ENCODE data around the gene CHST11.

Gene CHST11

DNA sequence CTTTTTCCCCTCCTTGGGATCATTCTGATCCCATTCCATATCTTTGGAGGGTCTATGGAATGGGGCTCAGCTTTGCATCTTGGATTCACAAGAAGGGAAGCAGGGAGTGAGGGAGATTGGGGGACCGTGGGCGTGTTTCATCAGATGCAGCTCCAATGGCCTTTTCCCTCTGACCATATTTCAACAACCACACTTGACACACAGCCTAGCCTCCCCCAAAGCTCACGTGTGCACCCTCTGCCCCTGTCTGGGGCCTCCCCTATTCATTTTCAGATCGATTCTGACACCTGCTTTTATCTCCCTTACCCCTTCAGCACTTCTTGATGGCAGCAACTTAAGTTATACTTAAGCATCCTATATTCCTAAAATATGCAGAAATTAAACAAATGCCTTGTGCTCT lies 126.6 kb downstream of the CHST11 start:
- no peak for DNase-seq (ENCODE audit: low spot score)

DNA sequence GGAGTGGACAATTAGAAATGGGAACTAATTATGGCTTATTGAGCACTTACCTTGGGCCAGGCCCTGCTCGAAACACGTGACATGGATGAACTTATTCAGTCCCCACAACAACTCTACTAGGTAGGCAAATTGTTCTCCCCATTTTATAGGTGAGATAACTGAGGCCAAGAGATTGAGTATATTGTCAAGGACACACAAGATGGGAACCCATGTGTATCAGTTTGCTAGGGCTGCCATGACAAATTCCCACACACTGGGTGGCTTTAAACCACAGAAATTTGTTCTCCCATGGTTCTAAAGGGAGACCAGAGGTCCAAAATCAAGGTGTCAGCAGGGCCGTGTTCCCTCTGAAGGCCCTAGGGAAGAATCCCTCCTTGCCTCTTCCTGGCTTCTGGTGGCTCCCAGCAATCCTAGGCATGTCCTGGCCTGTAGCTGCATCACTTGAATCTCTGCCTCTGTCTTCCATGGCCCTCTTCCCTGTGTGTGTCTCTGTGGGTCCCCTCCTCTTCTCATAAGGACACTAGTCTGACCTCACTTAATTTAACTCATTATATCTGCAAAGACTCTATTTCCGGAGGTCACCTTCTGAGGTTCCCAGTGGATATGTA lies 128.8 kb downstream of the CHST11 start:
- DNase-seq (ENCODE audit: low spot score), result no peak

- no peak for DNase-seq (ENCODE audit: low spot score)
Measured at GRCh38 chr12:104586351-104586919, 129.7 kb downstream of the CHST11 start.

- DNase-seq (ENCODE audit: low spot score), result peak; percentile 72
Measured at GRCh38 chr12:104588047-104588920, 131.5 kb downstream of the CHST11 start.

- DNase-seq (ENCODE audit: low spot score), result no peak
Measured at GRCh38 chr12:104588921-104589590, 132.3 kb downstream of the CHST11 start.

DNA sequence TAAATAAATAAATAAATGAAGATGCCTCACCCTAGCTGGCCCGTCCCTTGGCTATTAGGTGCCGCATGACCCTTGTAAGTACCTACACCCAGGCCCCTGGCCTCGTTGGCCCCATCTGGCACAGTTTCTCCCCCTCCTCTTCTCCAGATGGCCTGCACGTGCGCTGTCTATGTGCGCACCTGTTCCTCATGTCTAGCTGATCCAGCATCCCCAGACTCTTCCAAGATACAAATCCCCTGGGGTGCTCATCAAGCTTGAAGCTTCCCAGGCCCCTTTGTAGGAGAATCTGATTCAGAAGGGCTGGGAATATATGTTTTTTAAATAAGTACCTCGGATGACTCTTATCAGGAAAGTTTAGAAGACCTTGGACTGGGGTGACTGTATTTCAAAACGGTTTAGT lies 133.3 kb downstream of the CHST11 start:
- DNase-seq (ENCODE audit: low spot score), result no peak

- DNase-seq (ENCODE audit: low spot score), result no peak
Measured at GRCh38 chr12:104591257-104591885, 134.6 kb downstream of the CHST11 start.

DNA sequence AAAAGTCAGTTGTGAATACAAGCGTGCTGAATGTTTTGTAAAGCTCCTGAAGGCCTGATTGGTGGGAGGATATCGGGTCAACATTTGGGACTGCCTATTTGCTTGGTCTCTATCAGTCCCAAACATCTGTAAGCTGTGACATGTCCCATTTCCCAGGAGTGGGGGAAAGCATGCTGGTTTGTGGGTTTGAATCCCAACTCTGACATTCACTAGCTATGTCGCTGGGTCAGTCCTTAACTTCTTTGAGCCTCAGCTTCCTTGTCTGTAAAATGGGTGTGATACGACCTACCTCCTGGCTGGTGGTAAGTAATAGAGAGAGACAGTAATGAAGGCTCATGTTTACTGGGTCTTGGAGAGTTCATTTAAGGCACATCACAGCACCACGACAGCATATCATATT lies 136.7 kb downstream of the CHST11 start:
- no peak for DNase-seq (ENCODE audit: low spot score)

- no peak for DNase-seq (ENCODE audit: low spot score)
Measured at GRCh38 chr12:104596134-104596799, 139.5 kb downstream of the CHST11 start.

GRCh38 chr12:104596898-104597843 lies 140.4 kb downstream of the CHST11 start:
- DNase-seq (ENCODE audit: low spot score), result no peak

GRCh38 chr12:104598342-104599271 lies 141.9 kb downstream of the CHST11 start:
- no peak for DNase-seq (ENCODE audit: low spot score)

DNA sequence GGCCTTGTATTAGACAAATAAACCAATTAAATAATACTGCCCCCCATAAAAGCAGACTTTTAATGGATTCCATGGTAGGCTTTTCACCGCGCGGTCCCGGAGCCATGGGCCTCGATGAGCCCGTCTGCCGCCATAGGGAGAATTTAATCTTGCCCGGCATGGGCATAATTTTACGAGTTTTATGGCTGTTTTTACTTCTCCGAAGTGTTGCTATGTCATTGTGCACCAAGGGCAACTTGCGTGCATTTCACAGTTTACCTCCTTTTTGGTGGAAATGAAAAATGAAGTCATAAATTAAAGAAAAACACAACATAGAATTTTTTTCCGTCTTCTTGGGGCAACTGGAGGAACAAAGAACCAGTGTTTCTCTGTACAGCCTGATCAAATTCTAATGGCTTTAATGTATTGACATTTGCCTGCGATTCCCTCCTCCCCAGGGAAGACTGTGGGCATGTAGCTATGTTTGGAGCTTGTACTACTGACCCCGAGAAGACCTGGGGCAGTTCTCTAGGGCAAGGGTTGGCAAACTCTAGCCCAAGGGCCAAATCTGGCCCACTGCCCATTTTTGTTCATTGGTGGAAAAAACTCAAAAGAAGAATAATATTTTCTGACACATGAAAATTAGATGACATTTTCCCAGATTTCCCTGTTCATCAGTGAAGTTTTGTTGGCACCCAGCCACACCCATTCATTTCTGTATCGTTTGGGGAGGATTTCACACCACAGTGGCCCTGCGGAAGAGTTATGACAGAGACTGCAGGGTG lies 142.7 kb downstream of the CHST11 start:
- no peak for DNase-seq (ENCODE audit: low spot score)

- DNase-seq (ENCODE audit: low spot score), result no peak
Measured at GRCh38 chr12:104600036-104600712, 143.4 kb downstream of the CHST11 start.

DNA sequence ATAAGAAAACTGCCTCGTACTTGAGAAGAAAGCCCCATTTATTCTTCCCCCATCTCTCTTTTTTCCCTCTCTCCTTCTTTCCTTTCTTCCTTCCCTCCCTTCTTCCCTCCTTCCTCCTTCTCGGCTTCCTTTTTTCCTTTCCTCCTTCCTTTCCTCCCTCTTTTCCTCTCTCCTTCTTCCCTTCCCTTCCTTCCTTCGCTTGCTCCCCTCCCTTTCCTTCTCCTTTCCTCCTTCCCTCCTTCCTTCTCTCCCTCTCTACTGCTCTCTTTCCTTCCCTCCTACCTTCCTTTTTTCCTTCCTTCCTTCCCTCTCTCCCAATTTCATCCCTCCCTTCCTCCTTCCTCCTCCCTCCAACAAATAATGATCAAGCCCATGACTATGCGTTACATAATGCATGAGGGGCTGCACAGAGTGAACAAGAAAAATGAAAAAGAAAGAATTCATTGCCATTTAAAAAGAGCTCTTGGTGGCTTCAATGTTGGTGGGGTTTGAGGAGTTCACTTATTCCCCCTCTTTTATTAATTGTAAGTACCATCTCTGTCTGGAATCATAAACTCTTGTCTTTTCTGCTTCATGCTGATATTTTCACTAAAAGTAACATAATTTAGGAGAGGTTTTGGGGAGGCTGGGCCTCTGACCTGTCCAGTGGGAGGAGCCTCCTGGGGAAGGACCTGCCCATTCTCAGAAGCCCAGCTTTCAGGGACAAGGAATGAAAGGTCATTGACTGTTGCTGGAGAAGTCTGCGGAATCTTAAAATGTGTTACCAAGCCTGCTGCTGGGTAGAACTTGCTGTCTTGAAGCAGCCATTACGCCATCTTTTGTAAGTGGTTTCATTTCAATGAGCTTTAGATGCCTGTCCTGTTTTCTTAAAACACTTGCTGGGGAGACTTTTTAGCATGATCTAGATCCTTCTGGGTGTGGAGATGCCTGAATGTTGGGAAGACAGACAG lies 144.3 kb downstream of the CHST11 start:
- DNase-seq (ENCODE audit: low spot score), result no peak

- no peak for DNase-seq (ENCODE audit: low spot score)
Measured at GRCh38 chr12:104602406-104602805, 145.7 kb downstream of the CHST11 start.

GRCh38 chr12:104602896-104603295 lies 146.1 kb downstream of the CHST11 start:
- no peak for DNase-seq (ENCODE audit: low spot score)

GRCh38 chr12:104603545-104603973 lies 146.8 kb downstream of the CHST11 start:
- peak; percentile 14 for DNase-seq (ENCODE audit: low spot score)
